Fibroblast of villous mesenchyme (primary cell): ENCODE results near the gene XRN1. TPM values are rescaled to one million over a fixed set of nuclear protein-coding genes. Genes with fewer than 3 reads are reported as not detected.

ENCODE experiments used
- DNase-seq: peaks from one replicate; pipeline ENCODE4 v3.0.0-alpha.2; 2010; ENCODE audit warnings: low read depth
- H3K4me3 ChIP-seq: 2 replicates; pipeline ENCODE4 v1.5.1; 2011; ENCODE audit warnings: low read depth, mild to moderate bottlenecking, low read length
- total RNA-seq: library from RNA; depleted of rRNA; stranded (reverse); fragments of >200 nt; gene quantifications from 2 replicates; pipeline ENCODE4 v1.2.3, GENCODE V29; 2012
- TF ChIP-seq, protein P1 (sequence below): IDR thresholded peaks from 2 replicates; pipeline ENCODE4 v1.5.1; 2012; ENCODE audit warnings: low read depth, mild to moderate bottlenecking, low read length; ENCODE audit not compliant: insufficient read depth

XRN1 gene
- total RNA-seq: 39.0 and 48.4 TPM in 2 replicates

GRCh38 chr3:142447852-142448823 lies at the start of gene XRN1:
TSS of gene XRN1 (minus strand) at chr3:142448037. CDS start at chr3:142447944, 93 bp downstream.
- TF ChIP-seq, protein P1, sequence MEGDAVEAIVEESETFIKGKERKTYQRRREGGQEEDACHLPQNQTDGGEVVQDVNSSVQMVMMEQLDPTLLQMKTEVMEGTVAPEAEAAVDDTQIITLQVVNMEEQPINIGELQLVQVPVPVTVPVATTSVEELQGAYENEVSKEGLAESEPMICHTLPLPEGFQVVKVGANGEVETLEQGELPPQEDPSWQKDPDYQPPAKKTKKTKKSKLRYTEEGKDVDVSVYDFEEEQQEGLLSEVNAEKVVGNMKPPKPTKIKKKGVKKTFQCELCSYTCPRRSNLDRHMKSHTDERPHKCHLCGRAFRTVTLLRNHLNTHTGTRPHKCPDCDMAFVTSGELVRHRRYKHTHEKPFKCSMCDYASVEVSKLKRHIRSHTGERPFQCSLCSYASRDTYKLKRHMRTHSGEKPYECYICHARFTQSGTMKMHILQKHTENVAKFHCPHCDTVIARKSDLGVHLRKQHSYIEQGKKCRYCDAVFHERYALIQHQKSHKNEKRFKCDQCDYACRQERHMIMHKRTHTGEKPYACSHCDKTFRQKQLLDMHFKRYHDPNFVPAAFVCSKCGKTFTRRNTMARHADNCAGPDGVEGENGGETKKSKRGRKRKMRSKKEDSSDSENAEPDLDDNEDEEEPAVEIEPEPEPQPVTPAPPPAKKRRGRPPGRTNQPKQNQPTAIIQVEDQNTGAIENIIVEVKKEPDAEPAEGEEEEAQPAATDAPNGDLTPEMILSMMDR: no peak
- peak; percentile 97 for DNase-seq
- H3K4me3 ChIP-seq: peak within 1 kb of the TSS; percentile 99

DNA sequence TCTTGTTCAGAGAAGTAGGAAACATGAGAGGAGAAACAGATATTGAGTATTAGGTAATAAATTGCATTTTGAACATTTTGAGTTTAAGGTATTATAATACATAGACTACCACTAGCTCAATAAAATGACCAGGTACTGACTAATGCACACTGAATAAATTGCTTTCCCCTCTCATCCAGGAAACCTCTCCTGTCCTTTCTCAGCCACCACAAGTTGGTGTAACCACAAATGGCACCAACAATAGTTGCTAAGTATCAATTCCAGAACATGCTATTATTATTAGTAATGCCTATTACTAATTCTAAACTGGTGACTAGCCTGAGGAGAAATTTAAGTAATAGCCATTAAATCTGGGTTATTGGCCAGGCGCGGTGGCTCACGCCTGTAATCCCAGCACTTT lies 47.3 kb upstream of the XRN1 start:
- no peak overlapping the region for H3K4me3 ChIP-seq
- DNase-seq: no peak
- TF ChIP-seq, protein P1: no peak

DNA sequence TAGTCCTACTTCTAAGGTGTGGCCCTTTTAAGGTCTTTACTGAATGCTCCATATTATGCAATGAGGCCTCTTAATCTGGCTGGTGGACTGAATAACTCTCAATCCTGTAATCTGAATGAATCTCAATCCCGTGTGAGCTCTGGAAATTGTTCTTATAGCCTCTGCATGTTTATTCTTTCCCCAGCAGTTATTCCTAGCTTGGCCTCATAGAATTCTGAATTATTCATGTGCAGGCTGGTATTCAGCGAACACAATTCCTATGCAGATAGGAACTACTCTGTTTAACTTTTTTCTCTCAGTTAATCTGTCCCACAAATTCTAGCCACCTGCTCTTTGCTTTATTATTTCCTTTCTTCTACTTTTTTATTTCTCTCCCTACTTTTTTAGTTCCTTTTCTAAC lies 44.3 kb upstream of the XRN1 start:
- H3K4me3 ChIP-seq: no peak overlapping the region
- TF ChIP-seq, protein P1: no peak
- DNase-seq: no peak

DNA sequence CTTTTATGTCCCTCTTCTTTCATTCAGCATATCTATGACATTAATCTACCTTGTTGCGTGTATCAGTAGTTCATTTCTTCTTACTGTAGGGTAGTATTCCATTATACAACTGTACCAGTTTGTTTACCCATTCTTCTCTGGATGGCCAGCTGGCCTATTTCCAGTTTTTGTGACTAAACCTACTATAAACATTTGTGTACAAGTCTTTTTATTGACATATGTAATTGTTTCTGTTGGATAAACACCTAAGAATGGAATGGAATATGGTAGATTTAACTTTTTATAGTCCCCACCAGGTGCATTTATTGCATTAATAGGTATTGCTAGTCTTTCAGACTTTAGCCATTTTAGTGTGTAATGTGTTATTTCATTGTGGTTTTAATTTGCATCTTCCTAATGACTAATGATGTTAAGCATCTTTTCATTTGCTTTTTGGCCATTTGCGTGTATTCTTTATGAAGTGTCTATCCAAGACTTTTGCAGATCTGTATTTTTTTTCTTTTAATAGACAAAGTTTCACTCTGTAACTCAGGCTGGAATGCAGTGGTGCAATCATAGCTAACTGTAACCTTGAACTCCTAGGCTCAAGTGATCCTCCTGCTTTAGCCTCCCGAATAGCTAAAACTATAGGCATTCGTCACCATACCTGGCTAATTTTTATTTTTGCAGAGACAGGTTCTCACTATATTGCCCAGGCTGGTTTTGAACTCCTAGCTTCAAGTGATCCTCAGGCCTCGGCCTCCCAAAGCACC lies 41.9 kb upstream of the XRN1 start:
- DNase-seq: no peak
- TF ChIP-seq, protein P1: no peak
- no peak overlapping the region for H3K4me3 ChIP-seq

DNA sequence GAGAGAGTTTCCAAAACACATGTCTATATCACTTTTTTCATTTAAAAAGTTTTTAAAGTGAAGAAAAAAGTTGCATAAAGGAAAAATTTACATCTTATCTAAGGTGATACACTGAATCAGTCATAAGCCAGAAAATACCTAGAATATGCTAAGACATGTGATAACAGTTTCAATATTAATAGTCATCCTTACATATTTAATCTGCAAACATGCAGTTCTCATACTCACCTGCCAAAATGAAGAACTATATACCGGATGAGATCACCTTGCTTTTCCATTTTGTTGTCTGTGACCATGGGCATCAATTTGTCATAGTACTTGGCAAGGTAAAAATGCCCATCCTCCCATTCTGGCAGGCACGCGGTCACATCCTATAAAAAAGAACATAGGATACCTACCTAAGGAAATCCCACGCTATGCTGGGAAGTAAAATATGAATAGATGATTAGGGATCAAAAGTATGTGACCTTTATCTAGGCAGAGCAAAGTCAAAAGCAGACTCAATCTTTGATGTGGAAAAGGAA lies 37.1 kb upstream of the XRN1 start:
- H3K4me3 ChIP-seq: no peak overlapping the region
- DNase-seq: no peak
- TF ChIP-seq, protein P1: no peak

- H3K4me3 ChIP-seq: no peak overlapping the region
- TF ChIP-seq, protein P1: no peak
- no peak for DNase-seq
Observed at GRCh38 chr3:142481196-142481595, 33.4 kb upstream of the XRN1 start.
